Keratinocyte (primary cell): ENCODE measurements around the gene BRF1. TPM values are rescaled to one million over a fixed set of nuclear protein-coding genes. Genes with fewer than 3 reads are reported as not detected.
A peak's percentile ranks its signal among the peaks of the same experiment; 100 is the strongest.

Experiments used
- DNase-seq: peaks from one replicate; pipeline ENCODE4 v3.0.0-alpha.2; 2011; ENCODE audit warnings: low read depth, missing footprints, low spot score
- FAIRE-seq: peaks from 2 replicates; lab custom pipeline; 2011; peaks lifted over from hg19 to GRCh38; lab: Jason Lieb, UNC
- H2AFZ ChIP-seq: 2 replicates; pipeline ENCODE4 v1.6.0; 2012; ENCODE audit warnings: low read length, control low read depth, inconsistent platforms; ENCODE audit not compliant: control insufficient read depth
- H3K27ac ChIP-seq: 2 replicates; pipeline ENCODE4 v1.5.1; 2011; ENCODE audit warnings: low read length; ENCODE audit not compliant: control insufficient read depth, insufficient read depth
- H3K27me3 ChIP-seq: 3 replicates; pipeline ENCODE4 v1.6.0; 2011; ENCODE audit warnings: low read length; ENCODE audit not compliant: control insufficient read depth, insufficient read depth; ENCODE audit errors: extremely low read depth
- H3K36me3 ChIP-seq, 2 experiments: 2 replicates in 1 of 2; 3 replicates in 1 of 2; pipeline ENCODE4 v1.5.1; 2011; ENCODE audit warnings: low read length in 2 of 2, mild to moderate bottlenecking in 1 of 2; ENCODE audit not compliant: control insufficient read depth in 2 of 2, insufficient read depth in 2 of 2; ENCODE audit errors: extremely low read depth in 1 of 2
- H3K4me1 ChIP-seq: 3 replicates; pipeline ENCODE4 v1.5.1; 2011; ENCODE audit warnings: low read length; ENCODE audit not compliant: control insufficient read depth, insufficient read depth; ENCODE audit errors: extremely low read depth
- H3K4me2 ChIP-seq: 3 replicates; pipeline ENCODE4 v1.6.0; 2011; ENCODE audit warnings: low read depth, low read length; ENCODE audit not compliant: control insufficient read depth, insufficient read depth; ENCODE audit errors: extremely low read depth
- H3K4me3 ChIP-seq, 3 experiments: fragments of 200-600 bp in 1 of 3; sonication (generic) in 1 of 3; 2 replicates in 2 of 3; 3 replicates in 1 of 3; pipeline ENCODE4 v1.5.1; 2011 to 2016; ENCODE audit warnings: low read length in 3 of 3, mild to moderate bottlenecking in 3 of 3, control low read depth in 2 of 3, inconsistent platforms in 1 of 3, low read depth in 1 of 3, mixed read lengths in 1 of 3, mixed run types in 1 of 3, moderate library complexity in 1 of 3; ENCODE audit not compliant: control insufficient read depth in 2 of 3, insufficient read depth in 2 of 3; ENCODE audit errors: extremely low read depth in 1 of 3
- H3K79me2 ChIP-seq: 2 replicates; pipeline ENCODE4 v1.6.0; 2012; ENCODE audit warnings: low read length; ENCODE audit not compliant: control insufficient read depth, insufficient read depth
- H3K9ac ChIP-seq: 3 replicates; pipeline ENCODE4 v1.6.0; 2011; ENCODE audit warnings: low read length; ENCODE audit not compliant: control insufficient read depth, insufficient read depth; ENCODE audit errors: extremely low read depth
- H3K9me1 ChIP-seq: 3 replicates; pipeline ENCODE4 v1.6.0; 2011; ENCODE audit warnings: low read length; ENCODE audit not compliant: control insufficient read depth, insufficient read depth; ENCODE audit errors: extremely low read depth
- H3K9me3 ChIP-seq: 2 replicates; pipeline ENCODE4 v1.5.1; 2012; ENCODE audit warnings: low read depth, low read length; ENCODE audit not compliant: control insufficient read depth
- H4K20me1 ChIP-seq: 3 replicates; pipeline ENCODE4 v1.6.0; 2011; ENCODE audit warnings: low read length; ENCODE audit not compliant: control insufficient read depth, insufficient read depth; ENCODE audit errors: extremely low read depth
- CTCF ChIP-seq, 3 experiments: IDR thresholded peaks in 1 of 3; conservative IDR thresholded peaks in 1 of 3; optimal IDR thresholded peaks in 1 of 3; 2 replicates in 2 of 3; 3 replicates in 1 of 3; pipeline versions ENCODE3 to v1.5.1; 2011; ENCODE audit warnings: low read length in 3 of 3, mild to moderate bottlenecking in 3 of 3, moderate library complexity in 2 of 3, control low read depth in 1 of 3, inconsistent platforms in 1 of 3; ENCODE audit not compliant: insufficient read depth in 2 of 3; ENCODE audit errors: extremely low read depth in 1 of 3
- EZH2 ChIP-seq: IDR thresholded peaks from one replicate; pipeline ENCODE4 v1.6.1; 2012; ENCODE audit warnings: inconsistent platforms, mild to moderate bottlenecking, low read length, moderate library complexity
- dilution Hi-C: fragments of 300-500 bp; cut with MboI; formaldehyde crosslinking; loops from one replicate; pipeline ENCODE4 v1.7.0; 2020; ENCODE audit warnings: low sequenced_read_pairs; ENCODE audit not compliant: extremely low pct_ligation_motif_present
- polyA plus RNA-seq, 5 experiments: library from polyadenylated mRNA; depleted of rRNA in 3 of 5; stranded (reverse) in 3 of 5; stranded (forward) in 1 of 5; unstranded in 1 of 5; fragments of >200 nt; gene quantifications; 1 replicate in 1 of 5; 2 replicates in 3 of 5; 3 replicates in 1 of 5; pipeline versions ENCODE4 v1.2.1 to v1.2.3, GENCODE V29; 2011 to 2012; ENCODE audit warnings: missing spikeins in 2 of 5, low read depth in 1 of 5, low replicate concordance in 1 of 5

BRF1 gene
- polyA plus RNA-seq, 1 donor (not counting 4 experiments of a cell fraction or from before 2014, with no cell fraction given): 6.5 TPM

- DNase-seq (peak; percentile 58), FAIRE-seq (peak; percentile 46)
- no peaks in the 10 kb centered on the region for H3K9me1 ChIP-seq
- dilution Hi-C loops: no loop called here
- H2AFZ ChIP-seq: peak overlapping the region; percentile 8
- H4K20me1 ChIP-seq: no peaks in the 10 kb centered on the region
- no peaks in the 10 kb centered on the region for H3K36me3 ChIP-seq
- no peak overlapping the region for H3K9ac ChIP-seq
- H3K27me3 ChIP-seq: no peaks in the 10 kb centered on the region
- H3K9me3 ChIP-seq: no peaks in the 10 kb centered on the region
- no peaks in the 10 kb centered on the region for H3K79me2 ChIP-seq
- no peak overlapping the region for H3K27ac ChIP-seq
- peak overlapping the region; percentile 35 for H3K4me2 ChIP-seq
- no peak for TF ChIP-seq EZH2
- no peak overlapping the region for H3K4me3 ChIP-seq
- H3K4me1 ChIP-seq: peaks cover 11% of the 10 kb centered on the region
Observed at GRCh38 chr14:105204206-105204930, 96.4 kb downstream of the BRF1 start.

DNA sequence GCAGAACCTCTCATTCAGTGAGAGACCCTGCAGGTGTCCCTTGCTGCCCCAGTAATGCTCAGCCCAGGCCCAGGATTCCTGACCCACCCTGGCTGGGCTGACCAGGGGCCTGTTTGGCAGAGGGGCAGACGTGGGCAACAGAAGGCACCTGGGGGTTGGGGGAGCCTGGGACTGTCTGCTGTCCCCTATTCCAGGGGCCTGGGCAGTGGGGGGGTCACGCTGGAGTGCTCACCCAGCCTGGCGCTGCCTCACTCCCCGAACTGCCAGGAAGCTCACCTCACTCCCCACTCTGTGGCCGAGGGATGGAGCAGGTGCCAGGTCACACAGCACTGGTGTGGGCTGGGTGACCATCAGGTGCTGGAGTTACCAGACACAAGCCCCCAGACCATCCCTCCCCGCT is 97.1 kb downstream of the BRF1 start:
- Histone ChIP-seq H3K36me3 (no peaks in the 10 kb centered on the region), H3K4me1 (peaks cover 11% of the 10 kb centered on the region), H4K20me1 (no peaks in the 10 kb centered on the region), H3K79me2 (no peaks in the 10 kb centered on the region), H3K9me3 (no peaks in the 10 kb centered on the region), H3K27ac (no peak overlapping the region), H3K9ac (no peak overlapping the region), H3K4me2 (no peak overlapping the region), H2AFZ (no peak overlapping the region), H3K4me3 (no peak overlapping the region), H3K9me1 (no peaks in the 10 kb centered on the region), H3K27me3 (no peaks in the 10 kb centered on the region)
- DNase-seq: no peak
- dilution Hi-C loops: no loop called here
- no peak for FAIRE-seq
- no peak for TF ChIP-seq EZH2
- no peak for TF ChIP-seq CTCF (optimal IDR thresholded peaks at IDR 0.05 in 1 of 3, IDR thresholded peaks at IDR 0.05 in 1 of 3, conservative IDR thresholded peaks at IDR 0.05 in 1 of 3; ENCODE audit: extremely low read depth in 1 of 3, insufficient read depth in 2 of 3, low read length in 3 of 3)
